GM19395 (cell line): ENCODE results near the gene CYP4V2.

Source experiments
- ATAC-seq: cut with Tn5 transposase; IDR thresholded peaks from one replicate; pipeline ENCODE4 v1.9.1; 2021; ENCODE audit warnings: mild to moderate bottlenecking, moderate library complexity; ENCODE audit not compliant: unreplicated experiment

CYP4V2 gene

DNA sequence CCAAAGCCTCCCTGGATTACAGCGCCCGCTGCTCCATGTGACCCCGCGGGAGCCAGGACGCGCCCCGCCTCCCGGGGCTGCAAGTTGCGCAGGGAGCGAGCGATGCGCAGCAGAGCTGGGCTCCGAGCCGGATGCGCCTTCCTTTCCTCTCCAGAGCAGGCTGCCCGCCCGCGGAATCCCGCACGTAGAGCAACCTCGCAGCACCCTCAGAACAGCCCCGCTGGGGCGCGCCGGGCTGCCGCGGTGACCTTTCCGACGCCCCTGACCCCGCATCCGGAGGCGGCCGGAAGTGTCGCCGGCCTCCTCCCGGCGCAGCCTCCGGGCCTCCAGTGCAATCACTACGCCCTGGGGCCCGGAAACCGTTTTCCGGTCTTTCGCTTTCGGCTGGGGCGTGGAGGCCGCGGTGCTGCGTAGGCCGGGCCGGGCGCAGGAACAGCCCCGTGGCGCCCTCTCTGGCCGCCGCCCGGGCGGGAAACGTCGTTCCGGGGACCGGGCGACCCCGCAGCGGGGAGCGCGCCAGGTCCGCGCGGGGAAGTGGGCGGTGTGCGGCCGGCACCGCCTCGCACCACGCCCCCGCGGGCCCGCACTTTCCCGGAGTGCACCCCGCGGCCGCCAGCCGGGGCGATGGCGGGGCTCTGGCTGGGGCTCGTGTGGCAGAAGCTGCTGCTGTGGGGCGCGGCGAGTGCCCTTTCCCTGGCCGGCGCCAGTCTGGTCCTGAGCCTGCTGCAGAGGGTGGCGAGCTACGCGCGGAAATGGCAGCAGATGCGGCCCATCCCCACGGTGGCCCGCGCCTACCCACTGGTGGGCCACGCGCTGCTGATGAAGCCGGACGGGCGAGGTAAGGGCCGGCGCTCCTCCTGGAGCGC is at the start of gene CYP4V2:
TSS of gene CYP4V2 (plus strand) at position 368 of the 866 bp plus-strand sequence. CDS start at position 625, 257 bp downstream.
- ATAC-seq: peak; percentile 85

DNA sequence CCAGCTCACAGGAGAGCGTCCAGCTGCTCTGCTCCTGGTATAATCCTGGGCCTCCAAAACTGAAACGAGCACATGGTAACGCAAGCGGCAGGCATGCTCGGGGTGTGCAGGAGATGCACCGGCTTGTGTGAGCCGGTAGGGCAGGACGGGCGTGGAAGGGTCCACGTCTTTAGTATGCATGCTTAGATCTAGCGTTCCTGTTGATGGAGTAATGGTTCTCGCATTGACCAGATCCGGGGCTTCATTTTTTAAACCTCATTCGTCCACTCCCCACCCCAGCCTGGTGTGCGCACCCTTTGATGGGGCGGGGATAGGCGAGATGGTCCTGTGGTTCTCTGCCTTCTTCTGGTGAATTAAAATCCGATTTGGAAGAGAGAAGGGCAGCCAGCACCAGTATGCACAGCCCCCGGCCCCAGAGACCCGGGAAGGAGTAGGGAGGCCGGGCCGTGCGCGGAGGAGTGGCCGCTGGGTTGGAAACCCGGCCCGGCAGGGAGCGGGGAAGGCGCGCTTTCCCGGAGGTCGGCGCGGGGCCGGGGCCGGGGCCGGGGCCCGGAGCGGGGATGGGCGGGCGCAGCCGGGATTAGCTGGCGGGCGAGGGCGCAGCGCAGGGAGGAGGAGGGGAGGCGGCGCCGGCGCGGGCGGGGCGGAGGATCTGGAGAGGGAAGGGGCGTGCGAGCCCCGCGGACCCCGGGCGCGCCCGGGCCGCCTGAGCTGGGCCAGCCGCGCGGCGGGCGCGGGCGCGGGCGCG is 47.0 kb upstream of the CYP4V2 start:
- peak; percentile 48 for ATAC-seq

DNA sequence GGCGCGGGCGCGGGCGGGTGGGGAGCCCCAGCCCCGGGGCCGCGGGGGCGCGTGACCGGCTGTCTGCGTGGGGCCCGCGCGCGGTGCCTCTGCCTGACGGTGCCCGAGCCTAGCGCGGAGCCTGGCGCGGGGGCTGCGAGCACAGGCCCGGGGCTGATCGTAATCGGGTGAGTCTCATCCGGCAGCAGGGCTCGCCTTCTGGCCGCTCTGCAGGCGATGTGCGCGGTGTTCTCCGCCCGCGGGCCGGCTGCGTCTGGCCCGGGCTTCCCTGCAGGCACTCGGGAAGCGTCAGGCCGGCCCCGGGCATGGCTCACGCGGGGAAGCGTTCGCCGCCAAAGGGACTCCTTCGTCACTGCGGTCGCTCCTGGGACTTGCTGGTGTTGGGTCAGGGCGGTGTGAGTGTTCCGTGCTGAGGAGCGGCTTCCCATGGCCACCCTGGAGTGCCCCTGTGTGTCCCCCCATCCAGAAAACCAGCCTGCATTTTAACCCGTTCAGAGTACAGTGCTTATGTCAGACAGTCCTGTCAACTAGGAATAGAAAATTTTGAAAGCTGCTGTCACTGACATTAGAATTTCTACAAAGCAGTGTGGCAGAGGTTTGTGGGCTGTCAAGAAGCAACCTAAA is 46.3 kb upstream of the CYP4V2 start:
- ATAC-seq: peak; percentile 39

DNA sequence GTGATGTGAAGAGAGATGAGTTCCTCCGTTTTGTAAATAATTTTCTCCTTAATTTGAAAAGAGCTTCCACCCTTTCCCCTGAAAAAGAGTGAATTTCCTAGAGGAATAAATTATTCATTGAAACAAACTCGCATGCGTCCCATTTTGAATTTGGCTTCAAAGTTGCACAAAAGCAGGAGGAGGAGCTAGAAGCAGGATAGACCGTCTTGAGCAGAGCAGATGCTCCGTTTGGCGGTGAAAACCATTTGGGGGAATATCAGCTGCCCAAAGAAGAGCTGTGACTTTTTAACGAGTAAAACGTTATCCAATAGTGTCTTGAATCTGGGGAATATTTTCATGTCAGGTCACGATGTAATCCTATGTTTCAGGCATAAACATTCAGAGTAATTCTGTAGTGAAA is 44.9 kb upstream of the CYP4V2 start:
- ATAC-seq: no peak

DNA sequence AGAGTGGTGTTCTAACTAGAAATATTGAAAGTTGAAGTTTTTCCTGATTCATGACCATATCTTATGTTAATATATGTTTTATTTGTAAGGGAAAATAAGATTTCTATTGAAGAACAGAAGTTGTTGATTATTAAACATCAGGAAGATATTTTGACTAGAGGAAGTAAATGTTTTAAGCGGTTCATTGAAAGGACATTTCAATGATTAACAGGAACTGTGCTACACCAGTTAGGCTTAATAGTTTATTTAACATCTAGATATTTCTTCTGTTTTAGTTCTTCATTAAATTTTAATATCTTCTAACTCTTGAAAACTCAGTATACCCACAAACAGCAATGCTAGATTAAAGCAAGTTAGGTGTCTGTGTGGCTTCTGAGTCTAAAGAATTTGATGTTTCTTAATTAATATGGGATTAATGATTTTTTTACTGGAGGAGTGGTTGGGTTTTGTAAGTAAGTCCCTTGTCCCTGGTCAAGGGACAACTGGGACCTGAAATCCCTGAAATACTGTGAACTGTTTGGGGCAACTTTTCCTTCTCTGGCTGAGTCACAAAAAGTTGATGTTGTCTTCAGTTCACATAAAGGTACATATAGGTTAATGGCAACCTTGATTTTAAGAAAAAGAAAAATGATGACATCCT is 42.9 kb upstream of the CYP4V2 start:
- ATAC-seq: no peak

DNA sequence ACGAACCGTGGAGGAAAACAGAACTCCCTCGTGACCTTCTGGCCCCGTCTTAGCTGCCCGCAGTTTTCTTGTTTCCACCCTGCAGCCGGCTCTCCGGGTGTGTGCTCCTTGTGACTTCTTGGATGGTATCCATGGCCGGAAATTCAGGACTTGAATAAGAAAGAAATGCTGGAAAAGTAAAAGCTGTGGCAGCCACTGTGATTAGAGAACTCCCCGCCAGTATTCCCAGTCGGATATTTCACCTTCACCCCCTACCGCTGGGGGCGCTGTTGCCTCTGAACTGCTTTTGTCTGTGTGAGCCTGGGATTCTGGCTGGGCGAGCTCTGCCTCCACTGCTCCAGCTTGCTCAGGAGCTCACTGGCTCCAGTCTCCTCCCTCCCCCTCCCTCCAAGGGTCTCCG is 41.5 kb upstream of the CYP4V2 start:
- ATAC-seq: no peak

DNA sequence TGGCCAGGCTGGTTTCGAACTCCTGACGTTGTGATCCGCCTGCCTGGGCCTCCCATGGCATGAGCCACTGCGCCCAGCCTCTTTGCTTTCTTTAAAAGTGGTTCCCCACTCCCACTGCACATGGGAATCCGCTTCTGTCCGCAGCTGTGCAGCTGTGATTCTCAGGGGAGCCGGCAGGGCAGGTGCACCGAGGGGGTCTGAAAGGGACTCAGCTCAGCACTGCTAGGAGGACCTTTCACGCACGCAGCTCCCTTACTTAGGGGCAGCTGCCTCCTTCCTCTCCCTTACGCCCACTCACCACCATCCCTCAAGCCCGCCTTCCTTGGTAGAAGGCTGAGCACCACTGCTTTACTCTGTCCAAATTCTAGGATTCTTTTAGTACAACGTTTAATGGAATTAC is 40.4 kb upstream of the CYP4V2 start:
- no peak for ATAC-seq

DNA sequence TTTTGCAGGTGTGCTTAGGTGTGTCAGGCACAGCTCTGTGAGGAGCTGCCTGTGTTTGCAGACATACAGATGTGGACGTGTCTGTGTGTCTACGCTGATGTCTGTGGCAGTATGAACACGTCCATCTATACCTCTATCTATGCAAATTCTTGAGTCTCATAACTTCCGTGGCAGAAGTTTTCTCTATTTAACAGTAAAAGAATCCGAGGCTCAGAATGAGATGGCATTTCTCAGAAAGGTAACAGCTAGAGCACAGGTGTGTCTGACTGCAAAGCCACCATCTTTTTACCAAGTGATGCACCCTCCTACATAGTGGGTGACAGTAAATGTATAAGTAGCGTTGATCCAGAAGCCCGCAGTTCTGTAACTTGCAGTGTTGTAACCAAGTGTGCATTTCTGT is 39.9 kb upstream of the CYP4V2 start:
- ATAC-seq: no peak

DNA sequence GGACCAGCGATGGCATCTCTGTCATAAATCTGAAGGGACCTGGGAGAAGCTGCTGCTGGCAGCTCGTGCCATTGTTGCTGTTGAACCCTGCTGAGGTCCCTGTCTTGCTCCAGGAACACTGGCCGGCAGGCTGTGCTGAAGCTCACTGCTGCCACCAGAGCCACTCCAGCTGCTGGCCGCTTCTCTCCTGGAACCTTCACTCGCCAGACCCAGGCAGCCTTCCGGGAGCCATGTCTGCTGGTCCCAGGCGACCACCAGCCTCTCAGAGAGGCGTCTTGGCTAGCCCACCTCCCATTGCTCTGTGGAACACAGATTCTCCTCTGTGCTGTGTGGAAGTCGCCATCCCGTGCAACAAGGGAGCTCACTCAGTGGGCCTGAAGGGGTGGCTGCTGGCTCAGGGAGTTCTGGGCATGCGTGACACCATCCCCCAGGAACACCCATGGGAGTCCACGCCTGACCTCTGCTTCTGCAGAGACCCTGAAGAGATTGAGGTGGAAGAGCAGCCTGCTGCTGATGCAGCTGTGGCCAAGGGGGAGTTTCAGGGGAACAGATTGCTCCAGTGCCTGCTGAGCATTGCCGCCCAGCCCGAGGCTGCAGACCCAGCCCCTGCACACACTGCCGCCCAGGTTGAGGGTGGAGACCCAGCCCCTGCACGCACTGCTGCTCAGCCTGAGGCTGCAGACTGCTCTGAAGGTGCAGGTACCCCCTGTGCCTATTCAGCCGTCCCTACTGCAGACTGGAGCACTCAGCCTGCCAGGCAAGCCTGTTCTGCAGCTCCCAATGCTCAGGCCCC is 33.1 kb upstream of the CYP4V2 start:
- no peak for ATAC-seq

DNA sequence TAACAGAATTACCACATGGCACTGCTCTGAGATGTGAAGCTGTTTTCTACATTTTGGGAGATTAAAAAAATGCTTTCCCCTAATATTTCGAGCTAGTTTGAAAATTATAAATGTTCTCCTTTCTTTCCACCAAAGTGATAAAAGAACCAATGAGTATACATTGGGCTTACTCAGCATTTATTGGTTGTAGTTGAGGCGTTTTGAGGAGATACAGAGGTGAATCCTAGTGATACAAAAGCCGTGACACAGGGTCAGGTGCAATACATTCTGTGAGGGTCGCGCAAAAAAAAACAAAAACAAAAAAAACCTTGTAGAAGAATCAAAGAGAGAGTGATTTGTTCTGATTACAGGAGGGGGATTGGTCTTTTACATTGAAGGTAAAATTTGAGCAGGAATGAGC is 32.4 kb upstream of the CYP4V2 start:
- no peak for ATAC-seq

DNA sequence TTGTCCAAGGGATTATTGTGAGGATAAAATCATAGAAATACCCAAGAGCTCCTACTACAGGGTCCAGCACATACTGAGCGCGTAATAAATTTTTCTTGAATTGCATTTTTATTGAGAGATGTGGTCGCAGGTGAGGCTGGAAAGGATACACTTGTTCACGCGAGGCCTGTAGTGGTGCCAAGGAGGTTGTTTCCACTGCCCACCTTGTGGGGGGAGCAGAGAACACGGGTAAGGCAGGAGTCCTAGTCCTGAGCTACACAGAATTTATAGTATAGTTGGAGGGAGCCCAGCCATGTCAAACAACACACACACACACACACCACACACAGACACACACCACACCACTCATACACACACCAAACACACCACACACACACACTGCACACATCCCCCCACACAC is 31.8 kb upstream of the CYP4V2 start:
- ATAC-seq: no peak

DNA sequence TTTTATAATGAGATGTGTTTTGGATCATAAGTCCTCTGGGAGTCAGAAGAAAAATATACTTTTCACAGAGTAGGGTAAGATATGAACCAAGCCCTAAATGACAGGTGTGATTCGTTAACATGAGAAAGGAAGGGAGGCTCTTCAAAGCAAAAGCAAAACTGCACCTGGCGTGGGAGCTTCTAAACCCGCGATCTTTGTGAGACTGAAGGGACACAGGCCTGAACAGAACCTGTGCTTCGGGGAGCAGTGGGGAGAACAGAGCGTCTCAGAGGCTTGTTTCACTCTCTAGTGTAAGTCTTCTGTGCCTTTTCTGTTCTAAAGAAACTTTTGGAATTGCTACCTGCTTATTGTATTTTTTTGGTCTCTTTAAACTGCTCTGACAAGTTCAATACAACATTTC is 30.2 kb upstream of the CYP4V2 start:
- peak; percentile 98 for ATAC-seq

DNA sequence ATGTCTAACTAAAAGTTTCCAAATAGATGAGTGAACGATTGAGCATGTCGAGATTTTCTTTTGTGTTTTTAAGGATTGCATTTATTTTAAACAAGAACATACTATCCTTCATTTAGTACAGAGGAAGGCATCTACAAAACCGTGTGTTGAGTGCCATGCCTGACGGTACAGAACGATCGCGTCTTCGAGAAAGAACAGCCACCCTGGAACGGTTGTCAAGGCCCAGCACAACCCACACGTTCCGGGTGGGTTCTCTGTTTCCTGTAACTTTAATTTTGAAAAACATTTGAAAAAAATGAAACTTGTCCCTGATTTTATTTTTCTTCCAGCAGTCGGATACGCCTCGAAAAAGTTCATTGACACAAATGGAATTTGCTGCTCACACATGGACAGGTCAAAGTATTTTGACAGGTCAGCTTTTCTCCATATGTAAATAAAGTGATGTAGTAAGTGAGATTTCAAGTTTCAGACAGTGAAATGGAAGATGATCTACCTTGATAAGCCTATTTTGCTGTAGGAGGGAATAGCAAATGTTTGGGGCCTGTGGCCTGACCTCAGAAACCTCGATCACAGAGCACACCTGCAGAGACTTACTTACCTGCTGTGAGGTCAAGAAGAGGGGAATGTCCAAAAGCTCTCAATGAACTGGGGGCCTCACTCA is 24.4 kb upstream of the CYP4V2 start:
- ATAC-seq: no peak

DNA sequence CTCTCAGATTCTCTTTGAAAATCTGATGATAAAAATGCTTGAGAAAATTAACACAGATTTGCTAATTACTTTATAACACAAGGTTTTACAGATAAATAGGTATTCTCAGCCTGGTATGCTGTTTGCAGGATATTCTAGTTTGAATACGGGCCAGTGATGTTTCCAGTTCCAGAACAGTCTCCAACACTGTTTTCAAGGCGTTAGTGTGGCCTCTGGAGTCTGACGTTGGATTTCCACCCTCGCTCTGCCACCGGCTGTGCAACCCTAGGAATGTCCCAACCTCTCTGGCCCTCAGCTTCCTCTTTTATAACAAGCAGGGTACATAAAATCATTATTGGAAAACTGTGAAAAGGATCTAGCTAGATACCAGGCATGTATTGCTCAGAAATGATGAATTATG is 23.8 kb upstream of the CYP4V2 start:
- ATAC-seq: no peak

DNA sequence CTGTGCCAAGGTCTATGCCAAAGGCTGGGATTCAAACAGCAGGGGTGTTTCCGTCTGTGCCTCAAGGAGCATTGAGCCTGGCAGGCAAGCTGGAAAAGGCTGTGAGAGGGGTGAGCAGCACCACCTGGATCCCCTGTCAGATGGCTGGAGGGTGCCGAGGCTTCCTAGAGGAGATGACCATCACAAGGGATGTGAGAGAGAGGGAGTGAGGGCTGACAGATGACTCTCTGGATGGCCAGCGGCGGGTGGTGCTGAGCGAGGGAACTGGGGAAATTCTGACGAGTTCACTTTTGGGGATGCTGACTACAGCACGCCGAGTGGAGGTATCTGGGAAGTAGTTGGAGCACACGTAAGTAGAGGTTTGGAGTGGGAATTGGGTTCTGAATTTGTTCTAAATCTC is 22.6 kb upstream of the CYP4V2 start:
- no peak for ATAC-seq

DNA sequence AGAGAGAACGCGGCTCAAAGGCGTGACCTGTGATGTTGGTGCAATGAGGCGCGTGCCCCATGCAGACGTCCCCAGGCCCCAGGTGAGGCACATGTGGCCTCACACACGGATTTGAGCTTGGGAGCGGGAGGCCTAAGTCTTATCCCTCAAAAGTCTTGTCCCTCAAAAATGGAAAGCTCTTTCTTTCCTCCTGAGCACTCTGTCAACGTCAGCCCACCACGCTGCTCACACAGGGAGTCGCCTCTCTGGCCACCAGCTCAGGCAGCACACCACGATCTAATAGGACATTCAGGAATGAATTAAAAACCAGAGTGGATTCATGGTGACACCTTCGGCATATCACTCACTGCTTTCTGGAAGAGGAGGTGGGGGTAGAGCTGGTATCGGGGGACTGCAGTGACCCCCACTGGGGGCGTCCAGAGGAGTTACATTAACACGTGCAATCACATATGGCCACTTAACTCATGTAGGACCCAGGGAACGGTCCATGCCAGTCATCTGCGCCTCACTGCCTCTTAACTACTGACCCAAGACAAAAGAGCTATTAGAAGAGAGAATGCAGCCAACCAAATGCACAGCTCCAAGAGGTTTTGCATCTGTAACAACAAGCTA is 21.9 kb upstream of the CYP4V2 start:
- no peak for ATAC-seq

DNA sequence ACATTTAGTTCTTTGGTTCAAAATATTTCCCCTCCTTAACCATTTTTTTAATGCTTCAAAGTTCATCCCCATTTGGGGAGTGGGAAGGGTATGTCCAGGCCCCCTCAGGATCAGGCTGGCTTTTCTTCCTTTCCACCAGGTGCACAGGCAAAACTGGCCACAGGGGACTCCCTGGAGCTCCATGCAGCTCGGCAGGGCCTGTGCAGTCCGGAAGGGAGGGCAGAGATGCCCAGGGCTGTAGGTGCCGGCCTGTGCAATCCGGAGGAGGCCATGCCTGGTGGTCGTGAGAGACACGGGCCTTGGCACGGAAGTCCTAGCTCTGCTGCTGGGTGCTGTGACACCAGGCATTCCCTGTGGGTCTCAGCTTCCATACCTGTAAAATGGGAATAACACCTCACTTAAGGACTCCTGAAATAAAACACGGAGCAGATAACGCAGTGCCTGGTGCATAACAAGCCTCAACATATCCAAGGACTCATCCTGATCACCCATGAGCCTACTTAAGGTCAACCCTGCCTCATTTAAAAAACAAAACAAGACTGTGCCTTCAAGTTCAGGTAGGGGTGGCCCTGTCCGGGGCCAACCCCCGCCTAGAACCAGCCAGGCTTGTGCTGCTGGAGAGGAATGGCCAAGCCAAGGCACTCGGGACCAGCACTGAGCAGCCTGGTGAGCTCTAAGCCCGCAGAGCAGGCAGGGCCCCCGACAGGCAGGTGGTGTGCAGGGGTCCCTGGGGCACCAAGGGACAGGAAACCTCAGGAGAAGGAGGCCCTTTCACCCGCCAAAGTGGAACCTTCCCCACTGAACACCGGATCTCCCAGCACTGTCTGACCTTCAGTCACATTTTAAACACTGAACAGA is 21.2 kb upstream of the CYP4V2 start:
- ATAC-seq: no peak

DNA sequence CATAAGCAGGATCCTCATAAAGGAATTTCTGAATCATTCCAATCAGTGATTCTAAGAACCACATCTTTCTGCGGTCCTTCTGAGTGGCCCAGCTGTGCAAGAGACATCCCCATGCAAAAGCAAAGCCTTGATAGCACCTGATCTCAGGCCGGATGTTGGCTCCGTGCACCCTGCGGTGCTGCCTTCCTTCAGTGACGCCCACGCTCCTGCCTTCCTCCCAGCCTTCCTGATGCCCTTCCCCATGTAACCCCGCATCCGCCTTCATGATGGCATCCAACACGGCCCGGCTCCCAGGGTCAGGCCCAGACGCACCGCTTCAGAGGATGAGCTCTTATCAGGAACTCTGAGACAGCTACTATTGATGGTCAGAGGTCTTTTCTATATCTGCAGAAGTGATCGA is 20.4 kb upstream of the CYP4V2 start:
- ATAC-seq: no peak

DNA sequence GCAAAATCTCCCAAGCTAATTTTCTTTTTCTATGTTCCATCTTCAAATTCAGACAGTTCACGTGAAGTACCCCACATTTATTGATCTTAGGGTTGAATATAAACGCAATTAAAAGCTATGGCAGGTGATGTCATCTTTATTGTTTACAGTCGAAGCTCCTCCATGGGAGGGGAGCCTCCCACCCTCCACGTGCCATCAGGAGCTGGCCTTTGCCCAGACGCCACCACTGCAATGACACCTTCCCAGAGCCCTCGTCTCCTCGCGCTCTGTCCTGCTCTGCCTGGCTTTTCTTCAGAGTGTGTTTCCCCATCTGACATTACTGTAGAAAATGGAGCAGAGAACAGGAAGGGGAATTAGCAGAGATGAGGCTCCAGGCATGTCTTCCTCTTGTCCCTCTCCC is 18.8 kb upstream of the CYP4V2 start:
- ATAC-seq: no peak
